GM21619 (cell line): Measurements from ENCODE around the gene INTS14.

Source experiments
- ATAC-seq: cut with Tn5 transposase; IDR thresholded peaks from one replicate; pipeline ENCODE4 v1.9.1; 2021; ENCODE audit not compliant: unreplicated experiment

The INTS14 gene

GRCh38 chr15:65535192-65535591 lies 75.7 kb downstream of the INTS14 start:
- ATAC-seq, result no peak

GRCh38 chr15:65533057-65533756 lies 77.7 kb downstream of the INTS14 start:
- no peak for ATAC-seq

DNA sequence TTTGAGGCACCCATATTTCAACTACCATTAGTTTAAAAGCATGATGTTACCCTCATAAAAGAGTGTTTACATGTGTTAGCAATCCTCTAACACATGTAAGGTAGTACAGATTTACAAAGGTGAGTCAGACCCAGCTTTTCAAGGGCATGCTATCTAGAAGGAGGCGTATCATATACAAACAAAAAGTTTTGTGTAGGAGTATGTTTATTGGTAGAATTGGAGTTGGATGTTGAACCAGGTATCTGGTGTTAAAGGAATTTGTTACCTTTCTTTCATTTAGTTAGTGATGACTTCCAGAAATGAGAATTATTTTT lies 78.2 kb downstream of the INTS14 start:
- no peak for ATAC-seq

DNA sequence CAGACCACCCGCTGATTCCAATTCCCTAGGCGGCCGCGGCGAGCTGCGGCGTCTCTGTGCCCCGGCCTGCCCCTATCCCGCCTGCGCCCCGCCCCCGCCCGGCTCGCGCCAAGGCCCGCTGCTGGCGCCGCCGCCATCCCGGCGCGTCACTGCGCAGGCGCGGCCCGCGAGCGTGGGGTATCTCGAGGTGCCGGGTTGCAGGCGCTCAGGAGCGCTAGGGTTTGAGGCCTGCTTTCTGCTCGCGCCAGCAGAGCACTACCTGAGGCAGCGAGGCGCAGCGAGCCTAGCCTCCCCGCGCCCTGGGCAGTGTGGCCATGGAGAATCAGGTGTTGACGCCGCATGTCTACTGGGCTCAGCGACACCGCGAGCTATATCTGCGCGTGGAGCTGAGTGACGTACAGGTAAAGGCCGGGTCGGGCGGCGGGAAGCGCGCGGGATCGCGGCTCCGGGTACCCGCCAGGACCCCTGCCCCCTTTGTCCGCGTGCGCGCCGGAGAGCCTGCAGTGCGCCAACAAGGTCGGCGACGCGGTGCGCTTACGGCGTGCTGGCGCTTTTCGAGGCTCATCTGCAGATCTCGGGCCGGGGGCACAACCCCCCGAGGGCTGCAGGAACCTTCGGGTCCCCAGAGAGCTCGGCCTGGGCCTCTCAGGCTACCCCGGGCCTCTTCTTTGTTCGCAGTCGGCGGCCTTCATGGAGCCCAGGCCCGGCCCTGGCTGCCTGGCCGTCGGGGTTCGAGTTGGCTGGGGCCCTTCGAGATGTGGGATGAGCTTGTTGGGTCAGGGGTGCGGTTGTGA lies 80.4 kb downstream of the INTS14 start, which contains the start of gene HACD3:
Gene HACD3, plus strand, starts transcription at position 146 of the 794 bp plus-strand sequence. Its CDS starts 169 bp downstream, at position 315.
- ATAC-seq, result peak; percentile 80

- no peak for ATAC-seq
Observed at GRCh38 chr15:65529762-65530317, 81.1 kb downstream of the INTS14 start.
